ENCODE measurements around the gene ELFN1. TPM values are rescaled to one million over a fixed set of nuclear protein-coding genes. Genes with fewer than 3 reads are reported as not detected.

Gene ELFN1
- total RNA-seq, 1 donor from 2014 or later = 0.68 TPM

DNA sequence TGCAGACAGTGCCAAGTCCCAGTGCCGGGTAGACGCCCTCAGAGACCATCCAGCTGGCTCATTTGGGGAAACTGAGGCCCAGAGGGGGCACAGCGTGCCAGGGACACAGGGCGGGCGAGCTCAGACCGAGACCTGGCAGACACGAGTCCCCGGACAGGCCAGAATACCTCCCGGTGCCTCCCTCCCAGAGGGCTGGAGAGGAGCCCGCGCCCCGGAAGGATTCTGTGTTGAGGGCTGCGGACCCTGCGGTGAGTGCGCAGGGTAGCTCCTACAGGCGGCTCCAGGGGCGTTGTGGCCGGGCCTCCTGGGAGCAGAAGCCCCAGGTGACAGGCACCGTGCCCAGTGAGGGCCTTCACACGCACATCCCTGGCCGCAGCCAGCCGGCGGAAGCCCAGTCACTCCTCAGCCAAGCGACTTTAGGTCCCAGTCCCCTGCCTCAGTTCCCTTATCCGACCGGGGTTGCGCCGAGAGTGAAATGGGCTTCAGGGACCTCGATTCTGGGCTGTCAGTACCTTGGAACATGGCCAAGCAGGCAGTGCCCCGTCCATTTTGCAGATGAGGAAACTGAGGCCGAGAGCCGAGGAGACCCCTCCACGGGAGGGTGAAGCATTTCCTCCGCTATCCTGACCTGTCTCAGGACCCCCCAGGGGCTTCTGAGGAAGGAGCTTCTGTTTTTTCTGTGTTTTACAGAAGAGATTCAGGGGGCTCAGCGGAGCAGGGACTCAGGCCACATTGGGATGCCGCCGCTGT, 73.6 kb downstream of the ELFN1 start:
- no peak for ATAC-seq

DNA sequence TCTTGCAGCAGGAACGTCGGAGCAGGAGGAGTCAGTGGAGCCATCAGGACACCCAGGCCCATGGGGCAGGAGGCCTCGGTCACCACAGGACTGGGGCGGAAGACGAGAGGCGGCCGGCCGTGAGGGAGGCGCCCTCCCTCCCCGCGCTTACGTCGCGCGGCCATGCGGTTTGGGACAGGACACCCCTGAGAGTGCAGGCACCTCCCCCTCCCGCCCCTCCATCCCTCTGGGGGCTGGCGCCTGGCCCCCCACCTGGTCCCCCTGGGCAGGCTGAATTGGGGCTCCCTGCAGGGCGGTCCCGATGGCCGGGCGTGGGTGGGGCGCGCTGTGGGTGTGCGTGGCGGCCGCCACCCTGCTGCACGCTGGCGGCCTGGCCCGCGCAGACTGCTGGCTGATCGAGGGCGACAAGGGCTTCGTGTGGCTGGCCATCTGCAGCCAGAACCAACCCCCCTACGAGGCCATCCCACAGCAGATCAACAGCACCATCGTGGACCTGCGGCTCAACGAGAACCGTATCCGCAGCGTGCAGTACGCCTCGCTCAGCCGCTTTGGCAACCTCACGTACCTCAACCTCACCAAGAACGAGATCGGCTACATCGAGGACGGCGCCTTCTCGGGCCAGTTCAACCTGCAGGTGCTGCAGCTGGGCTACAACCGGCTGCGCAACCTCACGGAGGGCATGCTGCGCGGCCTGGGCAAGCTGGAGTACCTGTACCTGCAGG, 74.4 kb downstream of the ELFN1 start:
- no peak for ATAC-seq

DNA sequence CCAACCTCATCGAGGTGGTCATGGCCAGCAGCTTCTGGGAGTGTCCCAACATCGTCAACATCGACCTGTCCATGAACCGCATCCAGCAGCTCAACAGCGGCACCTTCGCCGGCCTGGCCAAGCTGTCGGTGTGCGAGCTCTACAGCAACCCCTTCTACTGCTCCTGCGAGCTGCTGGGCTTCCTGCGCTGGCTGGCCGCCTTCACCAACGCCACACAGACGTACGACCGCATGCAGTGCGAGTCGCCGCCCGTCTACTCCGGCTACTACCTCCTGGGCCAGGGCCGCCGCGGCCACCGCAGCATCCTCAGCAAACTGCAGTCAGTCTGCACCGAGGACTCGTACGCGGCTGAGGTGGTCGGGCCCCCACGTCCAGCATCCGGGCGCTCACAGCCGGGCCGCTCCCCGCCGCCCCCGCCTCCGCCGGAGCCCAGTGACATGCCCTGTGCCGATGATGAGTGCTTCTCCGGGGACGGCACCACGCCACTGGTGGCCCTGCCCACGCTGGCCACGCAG, 75.0 kb downstream of the ELFN1 start:
- ATAC-seq = no peak

DNA sequence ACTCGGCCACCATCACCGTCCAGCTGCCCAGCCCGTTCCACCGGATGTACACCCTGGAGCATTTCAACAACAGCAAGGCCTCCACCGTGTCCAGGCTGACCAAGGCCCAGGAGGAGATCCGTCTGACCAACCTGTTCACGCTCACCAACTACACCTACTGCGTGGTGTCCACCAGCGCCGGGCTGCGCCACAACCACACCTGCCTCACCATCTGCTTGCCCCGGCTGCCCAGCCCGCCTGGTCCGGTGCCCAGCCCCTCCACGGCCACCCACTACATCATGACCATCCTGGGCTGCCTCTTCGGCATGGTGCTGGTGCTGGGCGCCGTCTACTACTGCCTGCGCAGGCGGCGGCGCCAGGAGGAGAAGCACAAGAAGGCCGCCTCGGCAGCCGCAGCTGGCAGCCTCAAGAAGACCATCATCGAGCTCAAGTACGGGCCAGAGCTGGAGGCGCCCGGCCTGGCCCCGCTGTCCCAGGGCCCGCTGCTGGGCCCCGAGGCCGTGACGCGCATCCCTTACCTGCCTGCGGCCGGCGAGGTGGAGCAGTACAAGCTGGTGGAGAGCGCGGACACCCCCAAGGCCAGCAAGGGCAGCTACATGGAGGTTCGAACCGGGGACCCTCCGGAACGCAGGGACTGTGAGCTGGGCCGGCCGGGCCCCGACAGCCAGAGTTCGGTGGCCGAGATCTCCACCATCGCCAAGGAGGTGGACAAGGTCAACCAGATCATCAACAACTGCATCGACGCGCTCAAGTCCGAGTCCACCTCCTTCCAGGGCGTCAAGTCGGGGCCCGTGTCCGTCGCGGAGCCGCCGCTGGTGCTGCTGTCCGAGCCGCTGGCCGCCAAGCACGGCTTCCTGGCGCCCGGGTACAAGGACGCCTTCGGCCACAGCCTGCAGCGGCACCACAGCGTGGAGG, 75.8 kb downstream of the ELFN1 start:
- no peak for ATAC-seq

DNA sequence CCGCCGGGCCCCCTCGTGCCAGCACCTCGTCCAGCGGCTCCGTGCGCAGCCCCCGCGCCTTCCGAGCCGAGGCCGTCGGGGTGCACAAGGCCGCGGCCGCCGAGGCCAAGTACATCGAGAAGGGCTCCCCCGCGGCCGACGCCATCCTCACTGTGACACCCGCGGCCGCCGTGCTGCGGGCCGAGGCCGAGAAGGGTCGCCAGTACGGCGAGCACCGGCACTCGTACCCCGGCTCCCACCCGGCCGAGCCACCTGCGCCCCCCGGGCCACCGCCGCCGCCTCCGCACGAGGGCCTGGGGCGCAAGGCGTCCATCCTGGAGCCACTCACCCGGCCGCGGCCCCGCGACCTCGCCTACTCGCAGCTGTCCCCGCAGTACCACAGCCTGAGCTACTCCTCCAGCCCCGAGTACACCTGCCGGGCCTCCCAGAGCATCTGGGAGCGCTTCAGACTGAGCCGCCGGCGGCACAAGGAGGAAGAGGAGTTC, 76.5 kb downstream of the ELFN1 start:
- ATAC-seq = no peak

DNA sequence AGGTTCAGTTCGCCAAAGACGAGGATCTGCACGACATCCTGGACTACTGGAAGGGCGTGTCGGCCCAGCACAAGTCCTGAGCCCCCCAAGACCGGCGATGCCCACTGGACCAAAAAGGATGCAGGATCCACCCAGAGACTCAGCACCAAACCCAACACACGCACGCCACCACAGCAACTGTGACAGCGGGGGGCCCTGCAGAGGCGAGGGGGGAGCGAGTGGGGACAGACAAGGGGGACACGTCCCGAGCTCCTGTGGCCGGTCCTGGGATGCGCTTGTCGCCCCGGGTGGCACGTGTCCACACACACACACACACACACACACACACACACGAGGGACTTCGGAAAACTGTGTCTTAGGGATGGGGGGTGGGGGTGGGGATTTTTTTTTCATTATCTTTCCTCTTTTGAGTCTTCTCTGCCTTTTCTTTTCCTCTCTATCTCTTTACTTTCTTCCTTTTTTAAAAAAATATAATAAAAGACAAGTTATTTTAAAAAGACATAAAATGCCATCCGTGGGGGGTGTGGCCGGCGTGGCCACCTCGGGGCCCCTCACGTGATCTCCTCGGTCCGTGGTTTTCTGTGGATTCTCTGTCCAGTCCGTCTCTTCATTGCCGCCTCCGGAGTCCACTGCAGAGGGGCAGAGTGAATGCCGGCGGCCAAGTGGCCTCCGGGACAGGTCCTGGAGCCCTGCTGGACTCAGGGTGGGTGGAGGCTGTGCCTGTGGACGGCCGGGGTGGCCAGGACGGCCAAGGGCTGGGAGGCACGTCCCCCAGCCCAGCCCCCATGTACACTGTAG, 77.1 kb downstream of the ELFN1 start:
- no peak for ATAC-seq

DNA sequence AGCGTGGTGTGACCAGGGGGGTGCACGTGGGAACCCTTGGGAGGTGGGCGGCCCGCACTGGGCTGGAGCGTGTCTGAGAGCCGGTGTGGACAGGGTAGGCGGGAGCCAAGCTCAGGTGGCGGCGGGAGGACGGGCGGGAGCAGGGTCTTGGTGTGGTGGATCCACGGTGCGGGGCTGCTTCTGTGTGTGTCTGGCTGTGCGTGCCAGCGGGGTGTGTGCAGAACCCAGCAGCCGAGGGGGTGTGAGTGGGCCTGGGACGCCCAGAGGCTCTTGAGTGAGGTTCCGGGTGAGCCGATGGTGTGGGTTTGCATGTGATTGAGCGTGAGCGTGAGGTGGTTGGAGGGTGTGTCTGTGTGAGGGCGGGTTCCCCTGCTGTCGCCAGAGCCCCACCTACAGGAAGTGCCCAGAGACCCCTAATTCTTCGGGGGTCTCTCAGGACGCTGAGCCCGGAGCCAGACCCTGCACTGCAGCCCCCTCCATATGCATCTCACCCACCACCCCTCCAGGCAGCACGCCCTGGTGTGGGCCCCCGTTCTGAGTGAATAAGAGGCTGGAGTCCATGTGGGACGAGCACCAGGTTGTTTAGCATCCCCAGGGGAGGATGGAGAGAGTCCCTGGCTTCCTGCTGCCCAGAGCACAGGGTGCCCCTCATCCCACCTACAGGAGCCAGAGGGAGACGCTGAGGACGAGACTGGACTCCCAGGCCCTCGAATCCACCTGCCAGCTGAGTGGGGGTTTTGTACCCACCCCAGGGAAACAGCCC, 78.2 kb downstream of the ELFN1 start:
- no peak for ATAC-seq

DNA sequence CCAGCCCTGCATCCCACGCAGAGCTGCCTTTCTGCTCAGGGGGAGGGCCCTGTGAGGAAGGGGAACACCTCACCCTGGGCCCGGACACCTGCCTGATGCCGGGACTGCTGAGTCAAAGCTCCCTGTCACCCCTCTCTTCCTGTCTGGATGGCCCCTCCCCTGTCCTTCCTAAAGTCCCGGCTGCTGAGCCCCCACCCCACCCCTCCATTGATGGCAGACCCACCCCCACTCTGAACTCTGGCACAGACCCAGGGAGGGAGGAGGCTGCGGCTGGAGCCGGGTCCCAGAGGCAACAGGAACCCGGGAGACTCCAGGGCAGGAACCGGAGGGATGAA, 78.7 kb downstream of the ELFN1 start:
- ATAC-seq = no peak

DNA sequence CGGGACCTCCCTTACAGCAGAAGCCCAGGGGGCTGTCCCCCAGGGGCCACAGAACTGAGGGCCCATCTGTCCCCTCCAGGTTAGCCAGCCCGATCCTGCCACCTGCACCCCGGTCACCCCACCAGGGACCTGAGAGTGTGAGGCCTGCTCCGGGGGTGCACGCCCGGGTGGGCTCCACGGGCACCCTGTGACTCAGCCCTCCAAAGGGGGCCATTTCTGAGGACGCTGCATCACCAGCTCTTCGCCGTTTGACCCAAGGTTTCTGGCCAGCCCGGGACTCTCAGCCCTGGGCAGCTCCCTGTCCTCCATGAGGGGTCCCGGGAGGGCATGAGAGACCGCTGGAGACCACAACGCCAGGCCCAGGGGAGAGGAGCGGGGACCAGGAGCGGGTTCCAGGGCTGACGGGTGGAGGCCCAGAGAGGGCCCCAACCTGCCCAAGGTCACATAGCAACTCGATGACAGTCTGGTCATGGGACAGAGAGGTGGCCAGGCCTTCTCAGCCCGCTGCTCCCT, 79.3 kb downstream of the ELFN1 start:
- no peak for ATAC-seq

DNA sequence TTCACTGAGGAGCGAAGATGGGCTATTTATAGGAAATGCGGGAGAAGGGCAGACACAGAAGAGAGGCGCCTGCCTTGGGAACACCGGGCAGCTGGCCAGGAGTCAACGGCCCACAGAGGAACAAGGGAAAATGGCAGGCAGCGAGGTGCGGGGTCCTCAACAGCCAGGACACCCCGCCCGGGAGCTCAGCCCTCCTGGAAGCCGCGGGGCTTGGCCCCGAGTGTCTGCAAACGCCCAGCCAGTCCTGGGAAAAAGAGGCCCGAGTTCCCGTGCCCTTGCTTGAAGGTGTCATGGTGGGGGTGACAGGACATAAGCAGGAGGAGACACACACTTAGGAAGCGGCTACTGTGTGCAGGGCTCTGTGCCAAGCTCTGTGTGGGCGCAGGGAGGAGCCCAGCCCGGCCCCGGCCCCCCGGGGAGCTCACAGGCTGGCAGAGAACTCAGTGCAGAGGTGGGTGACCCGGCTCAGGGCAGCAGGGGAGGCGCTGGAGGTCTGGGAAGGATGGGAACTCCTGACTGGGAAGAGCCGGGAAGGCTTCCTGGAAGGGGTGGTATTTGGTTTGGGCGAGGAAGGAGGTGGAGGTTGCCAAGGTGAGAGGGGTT, 79.9 kb downstream of the ELFN1 start:
- ATAC-seq = no peak

DNA sequence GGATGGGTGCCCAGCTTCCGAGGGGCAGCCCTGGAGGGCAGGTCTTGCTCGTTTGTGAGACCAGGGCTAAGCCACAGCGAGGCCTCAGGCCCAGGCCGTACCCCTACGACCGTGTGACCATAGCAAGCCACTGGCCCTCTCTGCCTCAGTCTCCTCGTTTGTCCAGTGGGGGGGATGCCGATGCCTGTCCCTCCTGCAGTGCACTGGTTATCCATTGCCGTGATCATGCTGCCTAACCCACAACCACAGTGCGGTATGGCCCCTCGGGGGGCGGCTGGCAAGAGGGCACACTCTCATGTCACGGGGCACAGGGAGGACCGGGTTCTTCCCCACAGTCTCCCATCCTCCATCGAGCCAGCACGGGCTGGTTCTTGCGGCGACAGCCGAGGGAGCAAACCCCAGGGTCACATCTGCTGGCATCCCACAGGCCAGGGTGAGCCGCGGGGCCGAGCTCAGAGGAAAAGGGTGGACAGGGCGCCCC, 80.5 kb downstream of the ELFN1 start:
- ATAC-seq = peak; percentile 6

DNA sequence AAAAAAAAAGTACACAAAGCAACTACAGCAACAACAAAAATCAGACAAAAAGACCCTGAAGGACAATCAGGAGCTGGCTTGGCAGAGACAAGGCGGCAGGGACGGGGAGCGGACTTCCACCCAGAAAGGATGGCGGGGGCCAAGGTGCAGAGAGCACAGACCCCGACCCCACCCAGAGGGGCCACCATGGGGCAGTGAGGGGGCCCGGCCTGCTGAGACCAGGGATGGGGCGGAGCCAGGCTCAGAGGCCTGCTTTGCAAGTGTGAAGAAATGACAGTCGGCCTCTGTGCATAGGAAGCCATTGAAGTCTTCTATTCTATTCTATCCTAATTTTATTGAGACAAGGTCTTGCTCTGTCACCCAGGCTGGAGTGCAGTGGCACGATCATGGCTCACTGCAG, 82.0 kb downstream of the ELFN1 start:
- no peak for ATAC-seq

DNA sequence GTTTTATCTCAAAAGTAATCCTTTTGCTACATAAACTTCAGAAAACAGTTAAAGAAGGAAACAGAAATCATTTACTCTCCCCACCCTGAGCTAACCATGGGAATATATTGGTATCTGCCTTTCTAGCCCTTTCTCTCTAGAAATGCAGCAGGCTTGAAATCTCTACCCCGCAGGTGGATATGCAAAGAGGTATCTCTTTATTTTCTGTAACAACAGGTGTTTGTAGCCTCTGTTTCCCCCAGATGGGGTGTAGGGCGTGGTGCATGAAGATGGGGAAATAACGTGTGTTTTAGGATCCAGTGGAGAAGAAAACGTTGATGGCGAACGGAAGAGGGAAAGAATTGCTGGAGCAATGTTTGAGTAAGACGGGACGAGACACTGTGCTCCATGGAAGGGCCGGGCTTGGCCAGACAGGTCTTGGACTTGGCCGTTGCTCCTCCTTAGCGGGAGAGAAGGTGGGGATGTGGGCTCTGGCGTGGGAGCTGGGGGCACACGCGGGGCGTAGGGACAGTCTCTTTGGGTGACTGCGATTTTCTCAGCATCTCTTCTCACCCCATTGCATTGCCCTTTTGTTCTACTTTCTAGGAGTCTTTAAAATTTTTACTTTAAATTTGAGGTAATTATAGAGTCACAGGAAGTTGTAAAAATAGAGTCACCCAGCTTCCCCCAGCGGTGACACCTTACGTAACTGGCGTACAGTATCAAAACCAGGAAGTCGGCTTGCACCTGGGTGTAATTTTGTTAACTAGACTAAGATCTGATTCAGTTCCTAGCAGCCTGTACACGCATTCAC, 82.9 kb downstream of the ELFN1 start:
- ATAC-seq = no peak

DNA sequence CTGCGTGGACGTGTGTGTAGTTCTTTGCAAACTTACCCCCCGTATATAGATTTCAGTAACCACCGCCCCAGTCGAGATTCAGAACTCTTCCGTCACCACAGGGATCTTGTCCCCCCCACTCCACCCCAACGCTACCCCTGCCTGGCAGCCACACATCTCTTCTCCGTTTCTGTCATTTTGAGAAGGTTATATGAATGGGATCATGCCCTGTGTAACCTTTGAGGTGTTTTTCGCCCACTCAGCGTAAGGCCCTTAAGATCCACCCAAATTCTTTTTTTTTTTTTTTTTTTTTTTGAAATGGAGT, 83.4 kb downstream of the ELFN1 start:
- no peak for ATAC-seq

DNA sequence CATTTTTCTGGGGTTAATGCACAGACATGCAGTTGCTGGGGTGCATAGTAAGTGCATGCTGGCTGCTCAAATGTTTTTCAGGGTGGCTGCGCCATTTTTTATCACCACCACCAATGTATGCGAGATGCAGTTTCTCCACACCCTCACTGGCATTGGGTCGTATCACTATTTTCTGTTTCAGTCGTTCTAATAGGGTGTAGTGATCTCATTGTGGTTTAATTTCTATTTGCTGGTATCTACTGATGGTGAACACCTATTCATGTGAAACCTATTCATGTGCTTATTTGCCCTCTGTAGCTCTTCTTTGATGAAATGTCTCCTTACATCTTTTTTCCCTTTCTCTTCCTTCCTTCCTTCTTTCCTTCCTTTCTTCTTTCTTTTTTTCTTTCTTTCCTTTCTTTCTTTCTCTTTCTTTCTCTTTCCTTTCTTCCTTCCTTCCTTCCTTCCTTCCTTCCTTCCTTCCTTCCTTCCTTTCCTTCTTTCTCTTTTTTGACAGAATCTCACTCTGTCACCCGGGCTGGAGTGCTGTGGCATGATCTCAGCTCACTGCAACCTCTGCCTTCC, 84.3 kb downstream of the ELFN1 start:
- no peak for ATAC-seq

DNA sequence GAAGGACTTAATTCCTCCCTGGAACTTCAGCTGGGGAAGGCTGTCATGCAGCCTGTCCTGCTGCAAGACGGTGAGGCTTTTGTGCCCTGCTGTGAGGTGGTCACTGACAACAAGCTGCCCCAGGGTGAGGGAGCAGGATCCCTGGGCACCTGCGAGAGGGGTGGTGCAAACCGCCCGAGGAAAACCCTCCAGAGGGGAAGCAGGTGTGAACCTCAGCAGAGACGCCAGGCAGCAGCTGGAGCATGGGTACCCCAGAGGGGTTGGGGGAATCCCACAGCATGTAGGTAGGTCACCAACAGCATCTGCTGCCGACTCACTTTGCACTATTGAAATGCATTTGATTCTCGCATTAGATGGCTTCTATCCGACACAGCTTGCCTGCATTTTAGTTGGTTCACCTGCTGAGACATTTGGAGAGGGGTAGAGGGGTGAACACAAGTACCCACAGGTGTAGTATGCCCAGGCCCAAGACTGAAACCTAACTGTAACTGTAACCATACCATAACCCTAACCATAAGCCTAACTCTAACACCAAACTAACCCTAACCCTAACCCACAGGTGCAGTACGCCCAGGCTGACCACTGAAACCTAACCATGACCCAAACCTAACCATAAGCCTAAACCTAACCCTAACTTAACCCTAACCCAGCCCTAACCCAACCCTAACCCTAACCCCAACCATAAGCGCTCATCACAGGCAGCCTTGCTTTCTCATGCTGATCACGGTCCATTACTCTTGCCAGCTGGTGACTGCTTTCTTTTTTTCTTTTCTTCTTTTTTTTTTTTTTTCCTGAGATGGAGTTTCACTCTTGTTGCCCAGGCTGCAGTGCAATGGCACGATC, 85.9 kb downstream of the ELFN1 start:
- no peak for ATAC-seq

DNA sequence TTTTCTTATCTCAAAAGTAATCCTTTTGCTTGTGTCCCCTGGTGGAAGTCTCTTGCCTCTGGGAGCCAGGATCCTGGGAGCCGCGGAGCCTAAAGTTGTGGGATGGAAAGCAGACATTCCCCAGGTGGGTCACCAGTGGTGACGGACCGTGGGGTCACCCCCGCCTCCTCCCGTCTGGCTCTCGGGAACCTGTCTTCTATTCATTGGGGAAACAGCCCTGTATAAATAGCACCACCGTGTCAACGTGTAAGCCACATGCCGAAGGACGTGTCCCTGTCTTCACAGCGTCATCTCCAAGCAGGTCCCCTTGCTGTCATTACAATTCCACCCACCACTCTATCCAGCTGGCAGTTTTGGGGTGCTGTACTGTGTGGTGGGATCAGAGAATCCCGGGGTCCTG, 87.5 kb downstream of the ELFN1 start:
- ATAC-seq = no peak

DNA sequence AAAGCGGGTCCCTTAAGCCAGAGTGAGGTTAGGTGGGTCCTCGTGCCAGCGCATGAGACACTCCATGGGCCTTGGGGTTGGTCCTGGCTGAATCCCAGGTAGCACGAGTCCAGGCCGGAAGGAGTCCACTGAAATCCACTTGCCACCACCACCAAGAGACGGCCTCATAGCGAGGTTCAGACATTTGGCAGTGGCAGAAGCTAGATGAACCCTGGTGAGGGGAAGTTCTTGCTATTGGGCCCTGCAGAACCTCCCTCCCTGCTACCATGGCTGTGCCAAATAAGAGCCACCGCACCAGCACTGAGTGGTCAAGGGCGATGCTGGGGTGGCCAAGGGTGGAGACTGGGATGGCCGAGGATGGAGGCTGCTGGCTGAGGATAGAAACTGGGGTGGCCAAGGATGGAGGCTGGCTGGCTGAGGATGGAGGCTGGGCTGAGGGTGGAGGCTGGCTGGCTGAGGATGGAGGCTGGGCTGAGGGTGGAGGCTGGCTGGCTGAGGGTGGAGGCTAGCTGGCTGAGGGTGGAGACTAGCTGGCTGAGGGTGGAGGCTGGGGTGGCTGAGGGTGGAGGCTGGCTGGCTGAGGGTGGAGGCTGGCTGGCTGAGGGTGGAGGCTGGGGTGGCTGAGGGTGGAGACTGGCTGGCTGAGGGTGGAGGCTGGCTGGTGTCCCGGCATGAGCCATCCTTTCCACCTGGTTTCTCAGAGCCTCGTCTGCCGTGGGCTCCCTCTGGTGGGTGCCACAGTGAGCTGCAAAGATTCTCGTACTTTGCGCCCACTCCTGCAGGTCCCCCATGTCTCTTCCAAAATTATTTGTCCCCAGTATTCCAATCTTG, 88.2 kb downstream of the ELFN1 start:
- ATAC-seq = peak; percentile 57
